IMR-90 (cell line): ENCODE results near the gene MYH10. TPM values are rescaled to one million over a fixed set of nuclear protein-coding genes. Genes with fewer than 3 reads are reported as not detected.
A peak's percentile ranks its signal among the peaks of the same experiment; 100 is the strongest.

Experiments
- ATAC-seq: fragments of 200-7000 bp; cut with Tn5 transposase; 2 replicates; pipeline ENCODE4 v1.9.1; 2020; ENCODE audit warnings: low read depth, mild to moderate bottlenecking, moderate library complexity
- BruUV-seq: library from RNA; stranded (reverse); fragments of 400-500 nt; replicated peaks from 2 replicates; lab custom pipeline; 2021; lab: Mats Ljungman, UMichigan
- CTCF ChIA-PET: fragments of 300-600 bp; formaldehyde crosslinking; extraction: SDS; loops from one replicate; lab custom pipeline; 2021; ENCODE audit warnings: antibody characterized with exemption; lab: Yijun Ruan, JAX
- POLR2A ChIA-PET: fragments of 300-600 bp; sonication (Branson Sonifier 250); formaldehyde crosslinking; loops from one replicate; lab custom pipeline; 2022; ENCODE audit warnings: antibody characterized with exemption; ENCODE audit not compliant: unreplicated experiment; lab: Charles Lee
- DNase-seq: peaks from one replicate; pipeline ENCODE4 v3.0.0; 2013
- H2AFZ ChIP-seq: replicated peaks from 2 replicates; pipeline ENCODE3; 2013; ENCODE audit warnings: low read length, mild to moderate bottlenecking; ENCODE audit not compliant: poor library complexity
- H2AK5ac ChIP-seq: 2 replicates; pipeline ENCODE4 v1.6.1; 2013; ENCODE audit warnings: low read depth, low read length, inconsistent platforms
- H2AK9ac ChIP-seq: replicated peaks from 2 replicates; pipeline ENCODE3; 2013; ENCODE audit warnings: mild to moderate bottlenecking, low read depth, low read length, moderate library complexity; ENCODE audit not compliant: poor library complexity
- H2BK120ac ChIP-seq: 2 replicates; pipeline ENCODE4 v1.6.1; 2013; ENCODE audit warnings: low read depth, low read length, inconsistent platforms
- H2BK15ac ChIP-seq: 3 replicates; pipeline ENCODE4 v1.6.1; 2013; ENCODE audit warnings: low read depth, low read length, inconsistent platforms
- H2BK20ac ChIP-seq: 2 replicates; pipeline ENCODE4 v1.6.1; 2013; ENCODE audit warnings: low read depth, mild to moderate bottlenecking, inconsistent platforms, low read length, moderate library complexity
- H2BK5ac ChIP-seq: 2 replicates; pipeline ENCODE4 v1.6.1; 2013; ENCODE audit warnings: mild to moderate bottlenecking, low read depth, low read length, inconsistent platforms; ENCODE audit not compliant: poor library complexity, severe bottlenecking
- H3K14ac ChIP-seq: replicated peaks from 2 replicates; pipeline ENCODE4 v1.6.1; 2013; ENCODE audit warnings: low read depth, low read length, inconsistent platforms
- H3K18ac ChIP-seq: 2 replicates; pipeline ENCODE4 v1.6.1; 2013; ENCODE audit warnings: low read depth, low read length, control low read depth
- H3K23ac ChIP-seq: 2 replicates; pipeline ENCODE4 v1.6.1; 2013; ENCODE audit warnings: low read depth, low read length, inconsistent platforms
- H3K27ac ChIP-seq: 2 replicates; pipeline ENCODE4 v1.5.1; 2013; ENCODE audit warnings: mild to moderate bottlenecking, control low read depth, low read length; ENCODE audit not compliant: insufficient read depth
- H3K27me3 ChIP-seq: 2 replicates; pipeline ENCODE4 v1.6.1; 2013; ENCODE audit warnings: low read length; ENCODE audit not compliant: control insufficient read depth, insufficient read depth
- H3K36me3 ChIP-seq: 2 replicates; pipeline ENCODE4 v1.6.1; 2013; ENCODE audit warnings: low read length, mixed read lengths; ENCODE audit not compliant: control insufficient read depth, insufficient read depth
- H3K4ac ChIP-seq: 2 replicates; pipeline ENCODE4 v1.6.1; 2013; ENCODE audit warnings: low read depth, low read length, inconsistent platforms
- H3K4me1 ChIP-seq: 2 replicates; pipeline ENCODE4 v1.6.1; 2013; ENCODE audit warnings: low read length, mixed read lengths; ENCODE audit not compliant: control insufficient read depth, insufficient read depth
- H3K4me2 ChIP-seq: 2 replicates; pipeline ENCODE4 v1.6.1; 2013; ENCODE audit warnings: low read depth, mild to moderate bottlenecking, control low read depth, low read length, moderate library complexity
- H3K4me3 ChIP-seq: 2 replicates; pipeline ENCODE4 v1.5.1; 2013; ENCODE audit warnings: low read depth, mild to moderate bottlenecking, control low read depth, low read length, moderate library complexity; ENCODE audit not compliant: insufficient read depth
- H3K56ac ChIP-seq: 2 replicates; pipeline ENCODE4 v1.6.1; 2013; ENCODE audit warnings: low read length, inconsistent platforms; ENCODE audit not compliant: insufficient read depth; ENCODE audit errors: extremely low read depth
- H3K79me1 ChIP-seq, 2 experiments: 2 replicates each; pipeline ENCODE4 v1.6.1; 2013; ENCODE audit warnings: low read length in 2 of 2, inconsistent platforms in 1 of 2, low read depth in 1 of 2
- H3K9ac ChIP-seq: 2 replicates; pipeline ENCODE4 v1.6.1; 2013; ENCODE audit warnings: low read depth, low read length, control low read depth
- H3K9me1 ChIP-seq: 2 replicates; pipeline ENCODE4 v1.6.1; 2013; ENCODE audit warnings: low read length, inconsistent platforms; ENCODE audit not compliant: insufficient read depth
- H3K9me3 ChIP-seq: 2 replicates; pipeline ENCODE4 v1.6.1; 2013; ENCODE audit warnings: low read length; ENCODE audit not compliant: control insufficient read depth, insufficient read depth
- H4K20me1 ChIP-seq: 2 replicates; pipeline ENCODE4 v1.6.1; 2013; ENCODE audit warnings: low read length, inconsistent platforms; ENCODE audit not compliant: insufficient read depth
- H4K5ac ChIP-seq: 2 replicates; pipeline ENCODE4 v1.6.1; 2013; ENCODE audit warnings: mild to moderate bottlenecking, low read depth, low read length, control low read depth
- H4K8ac ChIP-seq, 2 experiments: 2 replicates each; pipeline ENCODE4 v1.6.1; 2013; ENCODE audit warnings: low read depth in 2 of 2, low read length in 2 of 2, control low read depth in 1 of 2, inconsistent platforms in 1 of 2
- H4K91ac ChIP-seq: 2 replicates; pipeline ENCODE4 v1.6.1; 2013; ENCODE audit warnings: low read depth, low read length, inconsistent platforms; ENCODE audit not compliant: insufficient read depth
- RCOR1 ChIP-seq: IDR thresholded peaks from 2 replicates; pipeline ENCODE4 v1.6.1; 2012; ENCODE audit warnings: mild to moderate bottlenecking, low read length, improper control_type of control experiment; ENCODE audit not compliant: insufficient replicate concordance
- RFX5 ChIP-seq: IDR thresholded peaks from 2 replicates; pipeline ENCODE4 v1.8.0; 2012; ENCODE audit warnings: low read depth, mild to moderate bottlenecking, low read length, moderate library complexity
- WGBS, 2 experiments: methylation state at CpG; one replicate each; pipeline versions ENCODE4 v1.1.5 to v1.1.7; 2013; ENCODE audit warnings: missing lambda C conversion rate in 2 of 2; ENCODE audit not compliant: insufficient read length in 1 of 2; ENCODE audit errors: extremely low coverage in 2 of 2; 5-methylcytosine and 5-hydroxymethylcytosine counted together
- dilution Hi-C: fragments of 300-500 bp; cut with HindIII; formaldehyde crosslinking; loops from one replicate; pipeline ENCODE4 v1.14.3; 2018; ENCODE audit warnings: low sequenced_read_pairs; ENCODE audit not compliant: unreplicated experiment
- in situ Hi-C: fragments of 300-500 bp; cut with MboI; formaldehyde crosslinking; loops from 3 replicates; pipeline ENCODE4 v1.14.3; 2019; ENCODE audit warnings: low sequenced_read_pairs, inconsistent platforms, mixed read lengths
- intact Hi-C: fragments of 100-400 bp; cut with micrococcal nuclease; formaldehyde crosslinking; loops from 2 replicates; pipeline ENCODE4 v1.10.0; 2022
- polyA plus RNA-seq, 3 experiments: library from polyadenylated mRNA; depleted of rRNA; stranded (reverse); fragments of >200 nt; gene quantifications; 2 replicates each; pipeline ENCODE4 v1.2.3, GENCODE V29; 2012; ENCODE audit warnings: low replicate concordance in 1 of 3
- total RNA-seq: library from RNA; depleted of rRNA; stranded (reverse); fragments of >200 nt; gene quantifications from 2 replicates; pipeline ENCODE4 v1.2.3, GENCODE V29; 2012
- TF ChIP-seq, protein P1 (sequence below): fragments of 150-350 bp; IDR thresholded peaks from 2 replicates; pipeline ENCODE4 v1.6.1; 2016; ENCODE audit warnings: low read depth, mild to moderate bottlenecking, low read length, moderate library complexity, borderline replicate concordance

MYH10 gene
- total and polyA plus RNA-seq, 2 of the 4 experiments (the other 2 are of a cell fraction): 71.2 to 95.2 TPM

DNA sequence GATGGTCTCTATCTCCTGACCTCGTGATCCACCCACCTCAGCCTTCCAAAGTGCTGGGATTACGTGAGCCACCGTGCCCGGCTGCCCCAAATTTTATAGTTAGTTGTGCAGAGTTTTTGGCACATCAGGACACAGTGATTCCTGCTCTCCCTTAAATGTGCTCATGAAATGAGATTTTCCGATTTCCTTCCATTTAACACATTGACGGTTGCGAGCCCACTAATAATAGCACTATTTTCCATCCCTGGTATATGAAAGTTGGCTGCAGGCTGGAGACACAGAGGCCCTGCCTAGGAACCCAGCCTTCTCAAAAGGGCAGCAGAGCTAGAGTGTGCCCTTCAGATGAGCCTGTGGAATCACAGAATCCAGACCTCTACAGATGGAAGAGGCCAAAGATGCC lies 17.4 kb upstream of the MYH10 start:
- Histone ChIP-seq H2BK5ac (no peak overlapping the region), H3K4me3 (no peak overlapping the region), H3K4ac (no peak overlapping the region), H3K79me1 (no peaks in the 10 kb centered on the region), H2AK5ac (no peak overlapping the region), H2AFZ (no peak overlapping the region), H2BK15ac (0 out of 3 replicates have a peak overlapping the region, but pooled peaks have one; percentile 27), H3K9ac (no peak overlapping the region), H3K4me1 (peaks cover 8% of the 10 kb centered on the region; the same call in 1 of the 2 replicates), H4K8ac (no peak overlapping the region), H3K23ac (no peak overlapping the region), H4K91ac (0 out of 2 replicates have a peak overlapping the region, but pooled peaks have one; percentile 45), H3K9me1 (peaks cover 6% of the 10 kb centered on the region), H2BK120ac (no peak overlapping the region), H3K27ac (no peak overlapping the region), H3K18ac (no peak overlapping the region), H3K56ac (no peak overlapping the region), H3K4me2 (no peak overlapping the region), H3K27me3 (no peaks in the 10 kb centered on the region), H2BK20ac (peak overlapping the region; percentile 49; the same call in 1 of the 2 replicates), H2AK9ac (no peak overlapping the region), H3K9me3 (no peaks in the 10 kb centered on the region), H4K5ac (no peak overlapping the region), H3K14ac (no peak overlapping the region), H4K20me1 (no peaks in the 10 kb centered on the region), H3K36me3 (no peaks in the 10 kb centered on the region)
- ChIA-PET POLR2A (no interaction called here), CTCF (no interaction called here)
- DNase-seq (no peak), ATAC-seq (no peak)
- 85% methylated on average over 4 of the region's 7 CpGs; no CpG with 5 or more reads in 1 of the 2 experiments for WGBS, 2 experiments
- dilution Hi-C loops: no loop called here
- BruUV-seq: no TSS peak
- in situ Hi-C loops: no loop called here
- intact Hi-C loops: no loop called here
- TF ChIP-seq RFX5 (no peak), RCOR1 (no peak)
- TF ChIP-seq, protein P1, sequence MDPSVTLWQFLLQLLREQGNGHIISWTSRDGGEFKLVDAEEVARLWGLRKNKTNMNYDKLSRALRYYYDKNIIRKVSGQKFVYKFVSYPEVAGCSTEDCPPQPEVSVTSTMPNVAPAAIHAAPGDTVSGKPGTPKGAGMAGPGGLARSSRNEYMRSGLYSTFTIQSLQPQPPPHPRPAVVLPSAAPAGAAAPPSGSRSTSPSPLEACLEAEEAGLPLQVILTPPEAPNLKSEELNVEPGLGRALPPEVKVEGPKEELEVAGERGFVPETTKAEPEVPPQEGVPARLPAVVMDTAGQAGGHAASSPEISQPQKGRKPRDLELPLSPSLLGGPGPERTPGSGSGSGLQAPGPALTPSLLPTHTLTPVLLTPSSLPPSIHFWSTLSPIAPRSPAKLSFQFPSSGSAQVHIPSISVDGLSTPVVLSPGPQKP: no peak
